Esophagus muscularis mucosa (tissue), 4 donors: ENCODE results near the gene ZNF518B.

Experiments used
- CTCF ChIP-seq, 3 experiments: fragments of 200-600 bp in 2 of 3; fragments of 450-650 bp in 1 of 3; sonication (generic) in 2 of 3; IDR thresholded peaks; one replicate each; pipeline ENCODE4 v1.5.1; 2017 to 2019; ENCODE audit warnings: antibody characterized with exemption in 3 of 3, mild to moderate bottlenecking in 2 of 3, moderate library complexity in 1 of 3
- EP300 ChIP-seq: sonication (generic); formaldehyde crosslinking; IDR thresholded peaks from one replicate; pipeline ENCODE4 v1.6.1; 2017; ENCODE audit warnings: antibody characterized with exemption
- POLR2A ChIP-seq: fragments of 450-650 bp; IDR thresholded peaks from one replicate; pipeline ENCODE4 v1.6.1; 2017; ENCODE audit warnings: antibody characterized with exemption, moderate library complexity, mild to moderate bottlenecking, low read depth

GRCh38 chr4:10506077-10506476, 48.9 kb upstream of the ZNF518B start:
- TF ChIP-seq CTCF (IDR thresholded peaks at IDR 0.05) = no peak
- TF ChIP-seq EP300 = no peak
- no peak for TF ChIP-seq POLR2A
